T-helper 9 cell (primary cell): ENCODE measurements around the gene RFTN1.
"Not testable (repeated sequence)": the region's sequence is repeated elsewhere in the genome, so short reads cannot be mapped to it uniquely, and the experiment has no call there.

Source experiments
- DNase-seq: peaks from one replicate; pipeline ENCODE4 v3.0.0-alpha.2; 2020

Gene RFTN1

GRCh38 chr3:16506884-16507577, 6.5 kb downstream of the RFTN1 start:
- DNase-seq, result no peak

DNA sequence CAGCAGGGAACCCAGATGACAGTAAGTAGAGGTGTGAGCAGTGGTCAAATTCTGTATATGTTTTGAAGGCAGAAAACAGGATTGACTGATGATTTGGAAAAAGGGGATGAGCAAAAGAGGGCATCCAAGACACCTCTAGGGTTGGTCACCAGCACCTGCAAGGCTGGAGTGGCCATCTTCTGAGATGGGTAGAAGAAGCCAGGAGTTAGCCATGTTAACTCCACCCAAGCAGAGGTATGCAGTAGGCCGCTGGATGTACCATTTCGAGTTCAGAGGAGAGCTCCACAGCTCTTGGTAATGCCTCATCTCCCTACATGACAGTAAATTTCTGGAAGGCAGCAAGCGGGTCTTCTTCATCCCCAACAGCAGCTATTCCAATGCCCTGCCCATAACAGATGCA, 7.0 kb downstream of the RFTN1 start:
- DNase-seq, result no peak

- DNase-seq, result no peak
These were observed 8.8 kb downstream of the RFTN1 start for GRCh38 chr3:16504692-16505091.

- no peak for DNase-seq
These were observed 9.3 kb downstream of the RFTN1 start for GRCh38 chr3:16504242-16504641.

DNA sequence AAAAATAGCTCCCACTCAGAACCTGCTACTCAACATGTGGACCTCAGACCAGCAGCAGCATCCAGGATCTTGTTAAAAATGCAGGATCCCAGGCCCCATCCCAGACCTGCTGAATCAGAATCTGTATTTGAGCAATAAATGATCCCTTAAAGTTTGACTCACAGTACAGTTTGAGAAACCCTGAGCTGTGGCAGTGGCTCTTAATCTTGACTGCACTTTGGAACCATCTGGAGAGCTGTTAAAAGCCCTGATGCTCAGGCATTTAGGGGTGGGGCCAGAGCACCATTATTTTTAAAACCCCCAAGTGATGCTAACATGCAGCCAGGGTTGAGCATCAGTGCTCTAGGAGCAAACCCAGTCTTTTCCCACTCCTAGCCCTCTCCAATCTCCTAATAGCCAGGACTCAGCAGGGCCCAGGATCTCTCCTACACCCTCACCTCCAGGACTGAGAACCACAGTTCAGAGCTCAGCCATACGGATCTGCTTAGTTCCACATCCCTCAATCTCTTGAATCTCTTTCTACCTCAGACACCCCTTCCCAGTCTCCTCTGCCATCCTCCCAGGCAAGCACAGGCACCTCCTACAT, 10.2 kb downstream of the RFTN1 start:
- DNase-seq, result no peak

DNA sequence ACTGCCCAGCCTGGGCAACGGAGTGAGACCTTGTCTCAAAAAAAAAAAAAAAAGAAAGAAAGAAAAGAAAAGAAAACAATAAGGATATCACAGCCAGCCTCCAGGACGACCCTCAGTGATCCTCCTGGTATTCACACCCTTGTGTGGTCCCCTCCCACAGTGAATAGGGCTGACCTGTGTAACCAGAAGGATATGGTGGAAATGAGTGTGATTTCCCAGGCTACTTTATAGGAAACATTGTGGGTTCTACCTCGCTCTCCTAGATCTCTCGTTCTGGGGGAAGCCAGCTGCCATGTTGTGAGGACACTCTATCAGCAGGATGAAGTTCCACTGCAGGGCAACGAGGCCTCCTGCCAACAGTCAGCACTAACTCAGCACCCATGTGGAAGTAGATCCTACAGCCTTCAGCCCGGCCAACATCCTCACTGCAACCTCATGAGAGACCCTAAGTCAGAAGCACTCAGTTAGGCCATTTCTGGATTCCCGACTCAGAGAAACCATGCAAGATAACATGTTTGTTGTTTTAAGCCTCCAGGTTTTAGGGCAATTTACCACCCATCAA, 11.1 kb downstream of the RFTN1 start:
- DNase-seq, result no peak

DNA sequence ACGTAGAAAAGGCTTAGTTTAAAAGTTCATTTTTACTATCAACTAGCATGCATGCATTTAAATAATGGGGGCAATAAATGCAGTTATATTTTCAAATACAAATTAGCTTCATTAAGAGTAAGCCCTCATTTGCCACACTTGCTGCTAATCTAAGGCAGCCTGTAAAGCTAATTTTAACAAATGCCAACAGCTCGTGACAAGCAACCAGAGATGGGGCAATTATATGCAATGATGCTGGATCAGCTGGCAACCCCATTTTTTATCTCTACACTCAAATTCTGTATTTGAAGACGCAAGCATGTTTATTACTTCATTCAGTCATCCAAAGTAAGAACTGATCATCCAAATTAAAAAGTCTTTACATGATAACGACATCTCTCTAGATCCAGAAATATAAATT, 12.1 kb downstream of the RFTN1 start:
- no peak for DNase-seq

DNA sequence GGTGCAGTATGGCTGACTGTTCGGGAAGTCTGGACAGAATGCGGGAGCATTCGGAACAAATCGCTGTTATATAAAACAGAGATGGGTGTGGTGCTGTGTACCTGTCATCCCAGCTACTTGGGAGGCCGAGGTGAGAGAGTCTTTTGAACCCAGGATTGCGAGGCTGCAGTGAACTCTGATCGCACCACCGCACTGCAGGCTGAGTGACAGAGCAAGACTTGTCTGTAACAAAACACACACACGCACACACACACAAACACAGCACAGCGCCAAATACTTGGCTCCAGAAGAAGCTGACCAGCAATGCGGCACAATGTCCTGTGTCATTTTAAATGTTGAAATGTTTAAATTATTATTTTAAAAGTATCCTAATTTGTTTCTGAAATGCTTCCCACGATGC, 12.6 kb downstream of the RFTN1 start:
- no peak for DNase-seq

GRCh38 chr3:16500093-16500492, 13.4 kb downstream of the RFTN1 start:
- DNase-seq, result no peak

DNA sequence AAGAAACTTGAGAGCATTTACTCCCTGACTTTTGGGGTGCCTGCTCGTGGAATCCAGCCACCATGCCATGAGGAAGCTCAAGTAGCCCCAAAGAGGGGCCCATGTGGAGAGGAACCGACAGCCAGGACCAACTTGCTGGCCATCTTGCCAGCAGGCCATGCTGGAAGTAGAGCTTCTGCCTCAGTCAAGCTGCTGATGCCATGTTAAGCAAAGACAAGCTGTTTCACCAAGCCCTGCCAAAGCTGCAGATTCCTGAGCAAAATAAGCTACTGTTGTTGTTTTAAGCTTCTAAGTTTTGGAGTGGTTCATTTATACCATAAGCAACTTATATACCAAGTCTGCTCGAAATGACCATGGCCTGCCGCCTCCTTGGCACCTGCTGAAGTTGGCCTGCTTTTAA, 14.1 kb downstream of the RFTN1 start:
- DNase-seq, result no peak

DNA sequence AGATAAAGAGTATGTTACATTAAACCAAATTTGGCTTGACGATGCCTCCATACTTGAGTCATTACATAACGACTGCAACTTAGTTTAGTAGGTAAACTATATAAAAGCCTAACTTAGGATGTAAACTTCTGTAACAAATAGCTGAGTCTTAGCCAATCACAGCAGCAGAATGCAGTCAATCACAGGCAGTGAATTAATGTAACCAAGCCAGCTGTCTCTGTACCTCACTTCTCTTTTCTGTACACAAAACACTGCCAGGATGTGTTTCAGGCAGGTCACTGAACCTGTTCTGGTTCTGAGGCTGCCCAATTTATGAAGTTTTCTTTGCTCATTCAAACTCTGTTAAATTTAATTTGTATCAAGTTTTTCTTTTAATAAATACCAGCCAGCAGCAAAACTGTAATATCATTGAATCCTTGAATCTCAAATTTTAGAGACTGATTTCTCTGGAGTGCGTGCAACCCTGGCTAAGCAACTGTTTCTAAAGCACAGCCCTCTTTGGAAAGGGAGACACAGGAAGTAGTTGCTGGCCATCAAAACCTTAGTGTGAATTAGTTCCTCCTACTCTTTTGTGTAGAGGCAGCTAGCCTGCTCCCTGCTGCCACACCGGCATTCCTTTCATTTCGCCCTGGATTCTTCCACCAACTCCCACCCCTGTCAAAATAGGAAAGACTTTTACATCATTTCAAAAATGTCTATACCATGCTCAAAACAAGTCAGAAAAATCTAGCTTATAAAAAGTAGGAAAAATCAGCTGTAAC, 15.2 kb downstream of the RFTN1 start:
- DNase-seq, result no peak

DNA sequence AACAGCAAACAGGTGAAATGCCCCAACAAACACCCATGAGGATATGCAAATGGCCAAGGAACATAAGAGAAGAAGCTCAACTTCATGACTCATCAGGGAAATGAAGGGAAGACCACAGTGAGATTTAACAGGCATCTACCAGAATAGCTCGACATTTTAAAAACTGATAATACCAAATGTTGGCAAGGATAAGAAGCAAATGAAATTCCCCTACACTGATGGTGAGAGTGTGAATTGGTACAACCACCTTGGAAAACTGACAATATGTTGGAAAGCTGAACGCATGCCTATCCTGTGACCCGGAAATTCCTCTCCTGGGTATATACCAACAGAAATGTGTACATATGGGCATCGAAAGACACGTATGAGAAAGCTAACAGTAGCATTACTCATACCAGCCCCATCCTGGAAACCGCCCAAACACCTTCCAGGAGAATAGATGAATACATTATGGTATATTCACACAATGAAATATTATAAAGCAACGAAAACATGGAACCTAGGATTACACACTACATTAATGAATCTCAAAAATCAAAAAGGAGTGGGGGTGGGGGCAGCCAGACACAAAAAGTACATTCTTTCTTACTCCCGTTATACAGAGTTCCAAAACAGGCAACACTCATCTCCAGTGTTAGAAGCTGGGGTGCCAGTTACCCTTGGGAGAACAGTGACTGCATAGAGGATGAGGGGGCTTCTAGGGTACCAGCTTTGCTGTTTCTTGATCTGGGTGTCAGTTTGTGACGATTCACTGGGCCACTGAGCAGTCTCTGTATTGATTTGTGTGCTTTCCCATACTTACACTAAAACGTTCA, 16.9 kb downstream of the RFTN1 start:
- no peak for DNase-seq

DNA sequence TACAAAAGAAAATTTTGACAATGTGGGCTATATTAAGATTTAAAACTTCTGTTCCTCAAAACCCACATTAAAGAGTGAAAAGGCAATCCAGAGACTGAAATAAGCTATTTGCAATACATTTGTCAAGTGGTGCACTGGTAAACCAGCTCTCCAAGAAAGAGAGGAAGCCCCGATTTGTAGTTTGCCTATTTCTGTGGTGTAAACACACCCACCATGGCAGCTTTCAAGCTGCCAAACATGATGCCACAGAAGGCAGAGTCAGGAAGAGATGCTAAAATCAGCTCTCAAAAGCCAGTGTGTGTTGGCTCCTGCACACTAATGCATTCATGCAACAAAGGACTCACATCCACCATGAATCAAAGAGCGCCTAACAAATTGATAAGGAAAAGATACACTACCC, 17.5 kb downstream of the RFTN1 start:
- DNase-seq, result no peak

DNA sequence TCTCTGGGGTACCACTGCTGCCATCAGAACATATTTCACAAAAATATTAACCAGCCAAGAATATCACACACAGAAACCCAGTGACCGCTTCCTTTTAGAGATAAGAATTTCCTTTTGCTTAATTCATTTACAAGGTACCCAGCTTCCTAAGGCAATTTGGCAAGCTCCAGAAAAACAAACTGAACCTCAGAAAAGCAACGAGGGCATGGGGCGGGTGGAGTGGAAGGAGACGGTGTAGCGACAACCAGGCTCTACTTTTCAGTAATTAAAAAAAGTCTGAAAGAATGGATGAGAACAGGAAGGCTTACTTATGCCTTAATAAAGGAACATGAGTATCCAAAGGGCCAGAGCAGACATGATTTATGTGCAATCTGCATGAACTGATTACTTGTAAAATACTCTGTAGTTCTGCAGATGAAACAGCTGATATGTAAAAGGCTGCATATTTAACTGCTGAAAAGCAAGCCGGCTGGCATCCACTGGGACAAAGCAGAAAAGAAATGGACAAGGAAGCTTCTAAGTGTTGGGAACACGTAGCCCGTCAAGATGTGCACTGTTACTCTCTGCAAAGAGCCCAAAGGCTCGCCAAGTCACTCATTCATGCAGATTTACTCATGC, 18.6 kb downstream of the RFTN1 start:
- DNase-seq, result no peak

DNA sequence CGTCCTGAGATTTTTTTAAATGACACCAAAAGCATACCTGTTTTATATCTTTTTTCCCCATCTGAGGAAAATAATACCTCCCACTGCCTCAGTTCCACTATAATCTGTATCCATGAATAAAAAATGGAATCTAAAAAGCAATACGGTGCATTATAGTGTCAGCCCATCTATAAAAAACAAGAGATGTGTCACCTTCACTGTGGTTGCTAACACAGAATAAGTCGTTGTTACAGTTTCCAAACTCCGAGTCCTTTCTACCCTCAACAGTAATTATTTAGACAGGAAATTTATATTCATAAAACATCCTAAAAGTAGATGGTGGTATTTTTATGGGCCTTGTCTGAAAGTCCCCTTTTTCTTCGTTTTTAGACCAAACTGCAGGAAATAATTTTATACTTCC, 19.4 kb downstream of the RFTN1 start:
- no peak for DNase-seq

DNA sequence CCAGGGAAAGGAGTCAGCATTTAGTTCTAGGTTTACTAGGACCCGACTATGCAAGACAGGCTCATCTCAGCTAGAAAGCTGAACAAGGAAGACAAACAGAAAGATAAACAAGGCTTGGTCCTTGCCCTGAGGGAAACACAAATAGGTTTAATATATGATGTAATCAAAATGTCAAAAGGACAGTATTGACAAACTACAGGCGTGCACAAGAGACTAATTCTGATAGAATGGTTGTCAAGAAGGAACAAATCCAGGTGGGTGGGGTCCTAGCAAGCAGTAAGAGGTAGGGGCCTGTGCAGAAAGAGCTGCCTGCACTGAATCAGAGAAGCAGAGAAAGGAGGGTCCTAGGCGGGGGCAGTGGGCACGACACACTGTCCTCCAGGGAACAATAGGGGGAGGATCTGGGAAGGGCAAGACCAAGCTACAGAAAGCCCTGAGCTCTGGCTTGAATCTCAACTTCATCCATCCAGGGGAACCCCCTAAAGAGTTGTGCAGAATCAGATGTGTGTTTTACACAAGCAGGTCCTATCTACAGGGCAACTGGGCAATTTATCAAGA, 23.4 kb downstream of the RFTN1 start:
- DNase-seq, result no peak

- not testable (repeated sequence) for DNase-seq
These were observed 24.0 kb downstream of the RFTN1 start for GRCh38 chr3:16489326-16490061.

DNA sequence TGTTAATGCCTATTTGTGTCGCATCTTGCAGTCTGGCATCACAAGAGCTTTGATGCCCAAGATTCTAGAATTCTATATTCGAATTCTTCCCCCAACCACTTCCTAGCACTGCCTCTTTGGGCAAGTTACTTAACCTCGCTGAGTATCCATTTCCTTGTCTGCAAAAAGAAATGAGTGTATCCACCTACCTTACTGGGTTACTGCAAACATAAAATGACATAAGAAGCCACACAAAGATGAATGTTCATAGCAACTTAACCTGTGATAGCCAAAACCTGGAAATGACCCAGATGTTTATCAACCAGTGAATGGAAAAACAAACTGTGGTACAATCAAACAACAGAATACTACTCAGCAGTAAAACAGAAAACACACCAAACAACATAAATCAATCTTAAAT, 24.9 kb downstream of the RFTN1 start:
- no peak for DNase-seq

DNA sequence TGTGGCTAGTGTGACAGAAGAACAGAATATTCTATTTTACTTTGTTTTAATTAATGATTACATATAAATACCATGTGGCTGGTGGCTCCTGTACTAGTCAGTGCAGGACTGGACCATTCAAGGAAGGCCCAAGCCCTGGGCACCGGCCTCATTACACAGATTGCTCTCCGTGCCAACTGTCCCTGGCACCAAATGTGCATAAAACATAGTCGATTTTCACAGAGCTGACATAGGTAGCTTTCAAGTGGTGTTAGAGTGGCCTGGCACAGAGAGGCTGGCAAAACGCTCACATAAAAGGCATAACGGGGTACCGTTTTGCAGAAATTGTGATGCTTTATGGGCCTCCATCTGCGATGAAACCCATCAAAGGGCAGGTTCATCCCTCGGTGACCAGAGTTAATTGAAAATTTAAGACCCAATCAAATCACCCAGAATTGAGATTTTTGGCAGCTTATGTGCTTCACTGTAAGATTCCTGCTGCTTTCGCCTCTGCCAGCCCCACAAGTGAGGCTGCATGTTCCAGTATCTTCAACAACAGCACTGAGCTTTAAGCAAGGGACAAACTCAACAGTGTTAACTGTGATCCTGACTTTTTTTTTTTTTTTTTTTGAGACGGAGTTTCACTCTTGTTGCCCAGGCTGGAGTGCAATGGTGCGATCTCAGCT, 25.9 kb downstream of the RFTN1 start:
- no peak for DNase-seq

- DNase-seq, result no peak
These were observed 26.5 kb downstream of the RFTN1 start for GRCh38 chr3:16486951-16487480.

GRCh38 chr3:16486201-16486600, 27.3 kb downstream of the RFTN1 start:
- no peak for DNase-seq
